Stomach (tissue), 4 donors: ENCODE results near the gene CTDP1.

Experiments
- EP300 ChIP-seq: sonication (generic); formaldehyde crosslinking; IDR thresholded peaks from one replicate; pipeline ENCODE4 v1.6.1; 2017; ENCODE audit warnings: antibody characterized with exemption
- POLR2A ChIP-seq, 4 donors: fragments of 450-650 bp; IDR thresholded peaks; one replicate each; pipeline ENCODE4 v1.6.1; 2016; ENCODE audit warnings: antibody characterized with exemption in 4 of 4, control low read depth in 2 of 4, mild to moderate bottlenecking in 1 of 4, moderate library complexity in 1 of 4
- POLR2AphosphoS5 ChIP-seq, 3 donors: sonication (generic); formaldehyde crosslinking; IDR thresholded peaks; one replicate each; pipeline ENCODE4 v1.6.1; 2016; ENCODE audit warnings: antibody characterized with exemption in 3 of 3

DNA sequence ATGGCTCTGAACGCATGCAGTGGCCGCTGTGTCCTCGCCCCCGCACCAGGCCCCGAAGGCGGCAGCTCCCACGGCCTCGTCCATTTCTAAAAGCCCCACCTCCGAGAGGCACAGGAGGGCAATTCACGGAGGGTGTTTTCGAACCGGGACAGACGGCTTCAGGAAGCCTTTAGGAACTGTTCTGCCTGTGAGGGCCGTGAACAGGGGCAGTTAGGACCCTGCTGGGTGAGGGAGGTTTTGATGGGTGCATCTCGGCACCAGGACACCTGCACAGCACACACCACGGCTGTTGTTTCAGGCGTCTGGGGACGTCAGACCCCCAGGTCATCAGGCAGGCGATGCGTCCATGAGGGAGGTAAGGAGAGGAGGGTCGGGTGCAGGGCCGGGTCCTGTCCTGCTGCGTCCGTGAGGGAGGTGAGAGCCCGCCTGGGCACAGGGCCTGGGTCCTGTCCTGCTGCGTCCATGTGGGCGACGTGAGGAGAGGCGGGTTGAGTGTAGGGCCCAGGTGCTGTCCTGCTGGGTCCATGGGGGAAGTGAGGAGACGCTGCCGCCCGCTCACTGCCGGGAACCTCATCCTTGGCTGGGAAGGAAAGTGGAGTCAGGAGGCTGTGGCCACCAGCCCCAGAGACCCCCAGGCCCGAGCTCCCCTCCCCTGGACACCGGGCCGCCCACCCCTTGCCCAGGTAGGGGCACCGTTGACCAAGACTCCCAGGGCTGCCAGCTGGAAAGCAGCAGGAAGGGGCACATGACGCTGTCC lies 92.7 kb downstream of the CTDP1 start:
- TF ChIP-seq EP300 (no peak), POLR2AphosphoS5 (IDR thresholded peaks at IDR 0.05) (no peak), POLR2A (IDR thresholded peaks at IDR 0.05) (no peak)
